SK-N-SH treated with all-trans-retinoic acid at 6 μM for 48 hours (cell line): ENCODE measurements around the gene F8.

ENCODE experiments used
- ATAC-seq: fragments of 200-7000 bp; cut with Tn5 transposase; 3 replicates; pipeline ENCODE4 v1.9.1; 2020; ENCODE audit warnings: mild to moderate bottlenecking, moderate library complexity
- ARNTL ChIP-seq: fragments of 450-650 bp; formaldehyde crosslinking; IDR thresholded peaks from 2 replicates; pipeline ENCODE4 v1.5.0; 2020; ENCODE audit warnings: low read depth, mild to moderate bottlenecking, moderate library complexity, borderline replicate concordance
- BACH2 ChIP-seq: fragments of 250-450 bp; sonication (Bioruptor Pico); IDR thresholded peaks from 2 replicates; pipeline ENCODE4 v1.9.0; 2021; ENCODE audit warnings: mild to moderate bottlenecking, borderline replicate concordance
- CREB5 ChIP-seq: fragments of 250-450 bp; sonication (Bioruptor Pico); IDR thresholded peaks from 2 replicates; pipeline ENCODE4 v1.5.1; 2020; ENCODE audit warnings: low read depth, mild to moderate bottlenecking, moderate library complexity
- ESRRG ChIP-seq: fragments of 250-450 bp; sonication (Bioruptor Pico); IDR thresholded peaks from 2 replicates; pipeline ENCODE4 v1.6.1; 2021; ENCODE audit warnings: mild to moderate bottlenecking
- ISL1 ChIP-seq: fragments of 250-450 bp; sonication (Bioruptor Pico); IDR thresholded peaks from 2 replicates; pipeline ENCODE4 v2.1.2; 2022; ENCODE audit warnings: mild to moderate bottlenecking, moderate library complexity
- OSR1 ChIP-seq: fragments of 250-450 bp; sonication (Bioruptor Pico); IDR thresholded peaks from 2 replicates; pipeline ENCODE4 v1.8.0; 2022; ENCODE audit warnings: moderate library complexity, mild to moderate bottlenecking, inconsistent platforms
- PATZ1 ChIP-seq: fragments of 250-450 bp; sonication (Bioruptor Pico); IDR thresholded peaks from 2 replicates; pipeline ENCODE4 v1.8.0; 2020; ENCODE audit warnings: mild to moderate bottlenecking, moderate library complexity, borderline replicate concordance
- POU6F1 ChIP-seq: fragments of 250-450 bp; sonication (Bioruptor Pico); IDR thresholded peaks from 2 replicates; pipeline ENCODE4 v1.8.0; 2021; ENCODE audit warnings: low read depth, mild to moderate bottlenecking, moderate library complexity, borderline replicate concordance
- PPARA ChIP-seq: fragments of 250-450 bp; sonication (Bioruptor Pico); IDR thresholded peaks from 2 replicates; pipeline ENCODE4 v1.5.0; 2020; ENCODE audit warnings: mild to moderate bottlenecking, borderline replicate concordance
- RARB ChIP-seq: fragments of 250-450 bp; sonication (Bioruptor Pico); IDR thresholded peaks from 2 replicates; pipeline ENCODE4 v1.8.0; 2021; ENCODE audit warnings: mild to moderate bottlenecking, moderate library complexity
- SNAI2 ChIP-seq: fragments of 250-450 bp; sonication (Bioruptor Pico); IDR thresholded peaks from 2 replicates; pipeline ENCODE4 v1.5.0; 2020; ENCODE audit warnings: mild to moderate bottlenecking, moderate library complexity
- TOX ChIP-seq: fragments of 250-450 bp; sonication (Bioruptor Pico); IDR thresholded peaks from 2 replicates; pipeline ENCODE4 v1.8.0; 2021; ENCODE audit warnings: mild to moderate bottlenecking, moderate library complexity, borderline replicate concordance
- TSHZ2 ChIP-seq: fragments of 250-450 bp; sonication (Bioruptor Pico); IDR thresholded peaks from 2 replicates; pipeline ENCODE4 v1.5.0; 2020; ENCODE audit warnings: mild to moderate bottlenecking, moderate library complexity
- ZC3H10 ChIP-seq: fragments of 250-450 bp; sonication (Bioruptor Pico); IDR thresholded peaks from 2 replicates; pipeline ENCODE4 v1.5.1; 2021; ENCODE audit warnings: mild to moderate bottlenecking, moderate library complexity
- ZFP3 ChIP-seq: fragments of 250-450 bp; sonication (Bioruptor Pico); IDR thresholded peaks from 2 replicates; pipeline ENCODE4 v1.5.0; 2020; ENCODE audit warnings: mild to moderate bottlenecking, moderate library complexity
- ZFP30 ChIP-seq: fragments of 450-650 bp; formaldehyde crosslinking; IDR thresholded peaks from 2 replicates; pipeline ENCODE4 v1.5.0; 2022; ENCODE audit warnings: mild to moderate bottlenecking, moderate library complexity
- ZNF565 ChIP-seq: fragments of 450-650 bp; formaldehyde crosslinking; conservative IDR thresholded peaks from 2 replicates; pipeline ENCODE4 v1.5.0; 2020; ENCODE audit warnings: low read depth, mild to moderate bottlenecking, moderate library complexity
- ZNF70 ChIP-seq: fragments of 450-650 bp; formaldehyde crosslinking; IDR thresholded peaks from 2 replicates; pipeline ENCODE4 v1.5.0; 2020; ENCODE audit warnings: mild to moderate bottlenecking, moderate library complexity
- ZNF8 ChIP-seq: fragments of 450-650 bp; formaldehyde crosslinking; IDR thresholded peaks from 2 replicates; pipeline ENCODE4 v1.5.0; 2020; ENCODE audit warnings: mild to moderate bottlenecking, moderate library complexity

Gene F8

GRCh38 chrX:155022585-155022984 is at the start of gene F8:
F8 (minus strand) TSS chrX:155022723; CDS start chrX:155022552, 171 bp downstream.
- ATAC-seq = no peak
- TF ChIP-seq ZFP3 (CRISPR knock-in tag) (no peak), OSR1 (CRISPR knock-in tag) (no peak), ZNF8 (CRISPR knock-in tag) (no peak), ZNF565 (CRISPR knock-in tag) (no peak), ARNTL (CRISPR knock-in tag) (no peak), PATZ1 (no peak), CREB5 (no peak), ZNF70 (CRISPR knock-in tag) (no peak), BACH2 (no peak), POU6F1 (CRISPR knock-in tag) (no peak), ZFP30 (CRISPR knock-in tag) (no peak), TSHZ2 (CRISPR knock-in tag) (no peak), ESRRG (CRISPR knock-in tag) (no peak), ZC3H10 (CRISPR knock-in tag) (no peak)
- TF ChIP-seq, all 23 proteins: peak for 0

- ATAC-seq = peak; percentile 19
These were observed 49.3 kb upstream of the F8 start for GRCh38 chrX:155071694-155072280.

GRCh38 chrX:155070975-155071693 is 48.6 kb upstream of the F8 start, which contains the start of the genes BRCC3, CMC4 and MTCP1:
BRCC3 (plus strand) TSS chrX:155071508; CDS start chrX:155071528, 20 bp downstream.
CMC4 (minus strand) TSS chrX:155071136; CDS start chrX:155064023, 7,113 bp downstream.
MTCP1 (minus strand) TSS chrX:155071136; CDS start chrX:155066010, 5,126 bp downstream.
- ATAC-seq = peak; percentile 96
- no peak for TF ChIP-seq CREB5
- TF ChIP-seq ZNF70 (CRISPR knock-in tag) = peak; percentile 68
- TF ChIP-seq, all 23 proteins: peak for 1

More at GRCh38 chrX:155071694-155072280, 49.3 kb upstream of the F8 start:
- no peak for TF ChIP-seq SNAI2
- TF ChIP-seq ISL1 (CRISPR knock-in tag) = no peak
- no peak for TF ChIP-seq PPARA
- TF ChIP-seq ZNF565 (CRISPR knock-in tag) = no peak
- TF ChIP-seq RARB (CRISPR knock-in tag) = no peak
- no peak for TF ChIP-seq ZNF8 (CRISPR knock-in tag)
- TF ChIP-seq ZC3H10 (CRISPR knock-in tag) = no peak

- ATAC-seq = peak; percentile 11; the same call in 2 of the 3 replicates
These were observed 48.1 kb upstream of the F8 start for GRCh38 chrX:155070663-155070974.

More at GRCh38 chrX:155070663-155070974, 48.1 kb upstream of the F8 start:
- TF ChIP-seq OSR1 (CRISPR knock-in tag) (no peak), ZFP3 (CRISPR knock-in tag) (no peak), PPARA (no peak), TOX (CRISPR knock-in tag) (no peak)
